ENCODE measurements around the gene CSRP3.
"Not testable (repeated sequence)": the region's sequence is repeated elsewhere in the genome, so short reads cannot be mapped to it uniquely, and the experiment has no call there.

Gene CSRP3

DNA sequence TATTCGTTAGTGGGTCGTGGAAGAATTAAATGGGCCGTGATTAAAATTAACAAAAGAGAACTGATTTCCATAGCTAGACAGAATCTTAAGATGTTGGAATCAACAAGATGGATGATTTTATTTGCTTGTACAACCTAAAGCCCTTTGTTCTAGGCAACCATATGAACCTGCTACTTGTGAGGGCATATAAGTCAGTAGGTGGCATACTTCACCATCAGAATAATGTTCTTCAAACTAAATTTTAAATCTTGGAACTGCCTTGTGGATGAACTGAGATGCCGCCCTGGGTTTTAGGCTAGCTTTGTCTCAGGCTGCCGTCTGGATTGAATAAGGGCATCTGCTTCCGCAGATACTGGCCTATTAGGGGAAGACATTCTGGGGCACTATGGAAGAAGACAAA, 40.9 kb downstream of the CSRP3 start:
- H3K4me1 ChIP-seq (ENCODE audit: insufficient read depth, low read length) = no peaks in the 10 kb centered on the region
- H3K9ac ChIP-seq (ENCODE audit: low read depth, low read length) = no peak overlapping the region
- no peaks in the 10 kb centered on the region for H3K9me3 ChIP-seq (ENCODE audit: control insufficient read depth, insufficient read depth, low read length)
- H3K36me3 ChIP-seq (ENCODE audit: insufficient read depth, low read length) = peaks cover 4% of the 10 kb centered on the region

- no peaks in the 10 kb centered on the region; the same call in none of the 2 replicates for H3K36me3 ChIP-seq (ENCODE audit: insufficient read depth, low read length)
- no peaks in the 10 kb centered on the region for H3K4me1 ChIP-seq (ENCODE audit: insufficient read depth, low read length)
- no peaks in the 10 kb centered on the region for H3K9me3 ChIP-seq (ENCODE audit: control insufficient read depth, insufficient read depth, low read length)
- no peak overlapping the region for H3K9ac ChIP-seq (ENCODE audit: low read depth, low read length)
Observed at GRCh38 chr11:19156892-19157291, 44.9 kb downstream of the CSRP3 start.

- no peaks in the 10 kb centered on the region for H3K9me3 ChIP-seq (ENCODE audit: control insufficient read depth, insufficient read depth, low read length)
- H3K4me1 ChIP-seq (ENCODE audit: insufficient read depth, low read length) = no peaks in the 10 kb centered on the region
- no peak overlapping the region for H3K9ac ChIP-seq (ENCODE audit: low read depth, low read length)
- H3K36me3 ChIP-seq (ENCODE audit: insufficient read depth, low read length) = no peaks in the 10 kb centered on the region; the same call in 1 of the 2 replicates
Observed at GRCh38 chr11:19145319-19145718, 56.5 kb downstream of the CSRP3 start.

- not testable (repeated sequence) for H3K9ac ChIP-seq (ENCODE audit: low read depth, low read length); H3K9me3 ChIP-seq (ENCODE audit: control insufficient read depth, insufficient read depth, low read length); H3K36me3 ChIP-seq (ENCODE audit: insufficient read depth, low read length); H3K4me1 ChIP-seq (ENCODE audit: insufficient read depth, low read length)
Observed at GRCh38 chr11:19136884-19137283, 64.9 kb downstream of the CSRP3 start.

GRCh38 chr11:19134004-19134403, 67.8 kb downstream of the CSRP3 start:
- Histone ChIP-seq H3K9ac (ENCODE audit: low read depth, low read length) (no peak overlapping the region), H3K36me3 (ENCODE audit: insufficient read depth, low read length) (no peaks in the 10 kb centered on the region; the same call in none of the 2 replicates), H3K4me1 (ENCODE audit: insufficient read depth, low read length) (no peaks in the 10 kb centered on the region), H3K9me3 (ENCODE audit: control insufficient read depth, insufficient read depth, low read length) (peaks cover 3% of the 10 kb centered on the region; the same call in 1 of the 2 replicates)

Data from ES-I3 (cell line).